Ureter (tissue), 1 donor: ENCODE measurements around the gene BFSP2. TPM values are rescaled to one million over a fixed set of nuclear protein-coding genes. Genes with fewer than 3 reads are reported as not detected.
"Not testable (repeated sequence)": the region's sequence is repeated elsewhere in the genome, so short reads cannot be mapped to it uniquely, and the experiment has no call there.

Experiments
- DNase-seq: peaks from one replicate; pipeline ENCODE4 v3.0.0-alpha.2; 2020; ENCODE audit warnings: low spot score
- total RNA-seq: library from RNA; stranded (reverse); gene quantifications from one replicate; pipeline ENCODE4 v1.2.4, GENCODE V29; 2023
- donor health status: DM: yes; HTN: yes; CAD: no.

The BFSP2 gene
- total RNA-seq, 1 donor from 2014 or later: not detected

DNA sequence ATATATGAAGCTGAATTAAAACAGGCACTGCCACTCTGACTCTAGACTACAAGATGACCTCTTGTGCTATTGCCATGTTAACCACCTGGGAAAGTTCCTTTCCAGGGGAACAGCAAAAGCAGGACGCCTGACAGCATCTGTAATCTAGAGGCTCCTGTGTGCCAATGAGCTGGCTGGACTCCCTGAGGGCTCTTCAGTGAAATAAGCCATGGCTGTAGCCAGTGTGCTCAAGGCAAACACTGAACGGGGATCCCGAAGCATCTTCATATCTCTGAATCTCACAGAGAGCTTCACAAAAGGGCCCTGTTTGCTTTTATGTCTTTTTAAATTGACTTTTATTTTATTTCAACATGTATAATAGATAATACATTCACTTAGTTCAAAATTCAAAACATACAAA is 57.2 kb downstream of the BFSP2 start:
- no peak for DNase-seq

DNA sequence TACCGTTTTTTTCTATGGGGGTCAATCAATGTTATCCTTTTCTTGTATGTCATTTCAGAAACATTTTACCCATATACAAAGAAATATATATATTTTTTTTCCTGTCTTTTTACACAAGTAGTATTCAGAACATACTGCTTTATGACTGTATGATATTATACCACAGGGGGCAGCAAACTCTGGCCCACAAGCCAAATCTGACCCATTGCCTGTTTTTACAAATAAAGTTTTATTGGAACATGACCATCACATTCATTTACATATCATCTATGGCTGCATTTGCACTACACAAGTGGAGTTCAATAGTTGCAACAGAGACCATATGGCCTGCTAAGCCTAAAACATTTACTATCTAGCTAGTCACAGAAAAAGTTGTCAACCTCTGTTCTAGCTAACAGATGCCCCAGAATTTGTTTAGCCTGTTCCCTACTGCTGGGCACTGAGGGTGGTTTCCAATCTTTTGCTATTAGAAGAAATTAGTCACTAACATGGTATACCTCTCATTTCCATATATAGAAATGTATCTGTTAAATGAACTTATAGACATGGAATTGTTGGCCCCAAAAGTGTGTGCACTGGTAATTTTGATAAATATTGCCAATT is 57.7 kb downstream of the BFSP2 start:
- no peak for DNase-seq

DNA sequence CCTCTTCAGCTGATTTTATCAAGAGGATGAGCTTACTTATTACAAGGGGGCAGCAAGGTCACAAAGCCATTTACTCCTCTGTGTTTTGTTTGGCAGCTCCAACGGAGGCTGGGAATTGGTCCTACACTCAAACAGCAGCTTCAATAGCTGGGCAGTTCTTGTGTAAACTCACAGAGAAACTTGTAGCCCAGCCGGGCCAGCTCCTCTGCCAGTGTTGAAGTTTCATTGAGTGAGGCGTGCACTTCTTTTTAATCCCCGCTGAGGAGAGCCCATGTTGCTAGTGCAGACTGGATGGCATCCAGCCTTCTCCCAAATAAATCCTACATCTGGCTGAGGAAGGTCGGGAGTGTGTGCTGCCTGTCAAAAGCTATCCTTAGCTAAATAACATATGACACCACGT is 59.5 kb downstream of the BFSP2 start:
- DNase-seq: peak; percentile 54

DNA sequence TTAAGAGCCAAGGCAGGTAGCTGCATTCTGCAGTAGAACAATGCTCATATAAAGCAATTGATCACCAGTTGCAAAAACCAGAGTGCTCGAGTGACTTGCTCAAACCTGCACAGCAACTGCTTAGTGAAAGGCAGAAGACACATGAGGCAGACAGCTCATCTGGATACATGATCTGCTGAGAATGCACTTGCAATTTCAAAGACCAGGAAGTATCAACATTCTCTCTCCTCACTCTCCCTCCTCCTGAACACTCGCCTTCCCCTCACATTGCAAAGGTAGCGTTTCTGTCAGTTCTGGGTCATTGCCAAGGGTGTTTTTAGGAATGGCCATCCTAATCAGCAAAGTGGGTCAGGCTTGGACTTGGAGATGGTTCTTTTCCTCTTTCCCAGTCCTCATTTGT is 61.0 kb downstream of the BFSP2 start:
- no peak for DNase-seq

DNA sequence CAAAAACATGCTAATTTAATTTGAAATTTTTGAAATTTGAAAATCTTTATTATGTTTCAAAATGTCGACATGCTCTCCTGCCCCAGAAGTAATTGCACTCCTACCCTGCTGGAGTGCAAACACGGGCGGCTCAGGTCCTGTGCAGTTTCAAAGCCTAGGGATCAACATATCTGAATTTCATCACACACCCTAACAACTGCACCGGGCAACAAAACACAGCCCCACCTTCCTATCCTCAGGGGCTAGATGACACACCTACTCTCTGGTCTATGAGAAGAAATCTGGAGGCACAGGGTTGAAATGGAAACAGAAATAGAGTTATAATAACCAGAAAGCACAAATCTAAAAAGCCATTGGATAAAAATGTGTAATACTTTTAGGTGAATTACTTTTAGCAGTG is 61.4 kb downstream of the BFSP2 start:
- no peak for DNase-seq

DNA sequence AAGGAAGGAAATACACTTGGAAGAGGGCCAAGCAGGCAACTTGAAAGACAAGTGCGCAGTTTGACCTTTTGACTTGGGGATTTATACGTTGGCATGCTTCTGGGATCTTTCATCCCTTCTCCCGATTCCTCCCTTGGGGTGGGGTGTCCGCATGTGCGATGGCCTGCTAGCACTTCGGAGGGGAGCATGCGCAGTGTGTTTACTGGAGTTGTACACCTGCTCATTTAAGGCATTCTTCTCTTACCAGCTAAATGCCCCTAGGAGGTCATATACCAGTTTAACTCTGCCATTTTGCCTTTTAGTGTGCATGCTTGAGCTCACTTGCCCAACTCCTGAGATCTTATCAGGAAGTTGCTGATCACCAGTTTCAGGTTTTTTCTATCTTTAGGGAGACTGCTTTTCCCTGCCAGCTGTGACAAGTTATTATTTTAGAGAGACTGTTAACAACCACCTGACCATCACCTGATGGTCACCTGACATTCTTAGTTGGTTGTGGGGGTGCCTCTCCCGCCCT is 63.5 kb downstream of the BFSP2 start:
- no peak for DNase-seq

DNA sequence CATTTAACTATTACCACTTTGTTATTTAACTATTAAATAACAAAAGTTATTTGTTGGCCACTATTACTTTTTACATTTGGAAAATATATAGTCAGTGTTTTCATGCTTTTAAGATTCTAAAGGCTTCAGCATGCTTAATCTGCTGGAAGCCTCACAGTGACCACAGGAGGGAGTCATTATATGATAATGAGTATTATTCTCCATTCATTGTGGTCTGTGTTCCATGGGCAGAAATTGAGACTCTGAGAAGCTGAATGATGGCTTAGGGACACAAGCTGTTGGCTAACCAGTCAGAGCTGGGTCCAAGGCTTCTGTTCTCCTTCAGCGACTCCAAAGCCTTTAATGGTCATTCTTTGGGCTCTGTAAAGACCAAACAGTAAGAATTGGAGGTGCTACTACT is 64.7 kb downstream of the BFSP2 start:
- DNase-seq: no peak

DNA sequence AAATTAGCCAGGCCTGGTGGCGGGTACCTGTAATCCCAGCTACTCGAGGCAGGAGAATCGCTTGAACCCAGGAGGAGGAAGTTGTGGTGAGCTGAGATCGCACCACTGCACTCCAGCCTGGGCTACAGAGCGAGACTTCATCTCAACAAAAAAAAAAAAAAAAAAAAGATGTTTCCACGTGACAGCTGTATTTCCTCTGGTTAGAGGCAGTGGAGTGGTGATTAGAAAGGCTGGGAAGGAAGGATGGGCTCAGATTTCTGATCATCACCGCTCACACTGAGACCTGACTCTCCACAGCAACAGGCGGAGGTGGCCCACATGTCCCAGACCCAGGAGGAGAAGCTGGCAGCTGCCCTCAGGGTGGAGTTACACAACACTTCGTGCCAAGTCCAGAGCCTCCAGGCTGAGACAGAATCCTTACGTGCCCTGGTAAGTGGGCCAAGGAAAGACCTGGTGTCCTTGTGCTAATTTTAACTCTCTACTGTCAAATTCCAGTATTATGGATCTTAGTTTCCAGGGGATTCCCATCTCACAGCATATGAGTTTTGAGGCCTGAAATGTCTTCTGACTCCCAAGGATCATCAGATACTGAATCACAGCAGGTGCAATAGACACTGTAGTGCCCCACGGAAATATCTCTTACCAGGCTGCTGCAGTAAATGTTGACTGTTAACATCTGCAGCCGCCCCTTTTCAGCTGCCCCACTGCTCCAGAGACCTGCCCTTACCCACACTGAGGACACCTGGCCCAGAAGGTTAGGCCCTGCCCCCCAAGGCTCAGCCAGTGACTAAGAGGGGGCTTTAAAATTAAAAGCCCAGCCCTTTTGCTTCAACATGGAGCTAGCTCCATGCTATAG is 66.9 kb downstream of the BFSP2 start:
- DNase-seq: no peak

DNA sequence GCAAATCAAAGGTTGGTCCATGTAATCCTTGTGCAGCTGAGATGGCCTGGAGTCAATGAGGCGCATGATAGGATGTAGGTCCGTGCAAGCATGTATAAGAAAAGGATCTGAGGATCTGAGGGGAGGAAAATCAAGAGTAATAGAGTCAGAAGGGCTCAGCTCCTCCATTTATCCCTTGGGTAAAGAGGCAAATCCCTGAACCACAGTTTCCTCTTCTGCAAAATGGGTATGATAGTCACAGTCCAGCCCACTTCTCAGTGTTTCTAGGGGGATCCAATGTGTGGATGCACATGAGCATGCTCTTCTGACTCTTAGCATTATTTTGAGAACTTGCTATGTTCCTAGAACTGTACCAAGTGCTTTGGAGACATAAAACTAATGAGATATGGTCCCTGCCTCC is 67.9 kb downstream of the BFSP2 start:
- no peak for DNase-seq

DNA sequence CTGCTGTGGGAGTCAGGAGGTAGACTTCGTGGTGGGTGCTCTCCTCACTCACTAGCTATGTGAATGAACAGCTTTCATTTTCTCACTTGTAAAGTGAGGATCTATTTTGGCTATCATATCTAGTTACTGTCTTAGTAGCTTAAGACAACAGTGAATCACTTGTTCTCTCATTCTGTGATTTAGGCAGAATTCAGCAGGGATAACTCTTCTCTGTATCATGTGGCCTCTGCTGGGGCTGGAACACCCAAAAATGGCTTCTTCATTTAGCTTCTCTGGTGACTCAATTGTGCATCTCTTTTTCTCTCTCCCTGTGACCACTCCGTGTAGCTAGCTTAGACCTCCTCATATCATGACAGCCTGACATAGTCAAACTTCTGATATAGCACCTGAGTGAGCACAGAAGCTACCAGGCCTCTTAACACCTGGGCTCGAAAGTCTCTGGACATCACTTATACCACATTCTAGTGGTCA is 68.4 kb downstream of the BFSP2 start:
- no peak for DNase-seq

DNA sequence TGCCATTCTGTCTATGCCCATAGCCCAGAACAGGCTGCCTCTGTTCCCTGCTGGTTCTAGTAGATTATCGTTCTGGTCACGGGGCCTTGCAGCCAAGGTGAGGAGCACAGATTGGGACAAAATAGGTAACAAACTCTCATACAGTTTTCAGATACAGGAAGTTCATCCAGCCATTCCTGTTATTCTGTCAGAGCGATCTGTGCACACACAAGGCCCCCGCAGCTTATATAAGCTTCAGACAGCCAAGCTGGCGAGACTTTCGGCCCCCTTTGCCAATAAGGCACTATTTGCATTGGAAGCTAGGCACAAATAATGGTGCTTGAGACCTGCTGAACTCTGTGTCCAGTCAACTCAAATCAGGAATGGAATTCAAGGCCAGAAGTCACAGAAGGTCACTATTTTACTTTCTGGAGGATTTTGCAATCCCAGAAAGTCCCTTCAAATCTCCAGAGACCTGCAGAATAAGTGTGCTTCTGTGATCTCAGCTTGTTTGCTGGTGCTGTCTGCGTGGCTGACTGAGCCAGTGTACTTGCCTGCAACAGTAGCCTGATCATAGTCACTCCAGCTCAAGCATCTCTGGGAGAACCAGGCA is 69.4 kb downstream of the BFSP2 start:
- DNase-seq: no peak

DNA sequence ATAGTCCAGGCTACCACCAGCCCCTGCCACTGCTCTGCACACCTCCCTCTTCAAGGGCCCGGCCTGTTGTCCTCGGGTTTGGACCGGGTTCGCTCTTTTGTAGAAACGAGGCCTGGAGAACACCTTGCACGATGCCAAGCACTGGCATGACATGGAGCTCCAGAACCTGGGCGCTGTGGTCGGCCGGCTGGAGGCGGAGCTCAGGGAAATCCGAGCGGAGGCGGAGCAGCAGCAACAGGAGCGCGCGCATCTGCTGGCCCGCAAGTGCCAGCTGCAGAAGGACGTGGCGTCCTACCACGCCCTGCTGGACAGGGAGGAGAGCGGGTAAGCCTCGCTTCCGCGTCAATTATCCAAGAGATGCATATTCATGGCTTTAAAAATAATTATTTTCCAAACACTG is 72.4 kb downstream of the BFSP2 start:
- no peak for DNase-seq

DNA sequence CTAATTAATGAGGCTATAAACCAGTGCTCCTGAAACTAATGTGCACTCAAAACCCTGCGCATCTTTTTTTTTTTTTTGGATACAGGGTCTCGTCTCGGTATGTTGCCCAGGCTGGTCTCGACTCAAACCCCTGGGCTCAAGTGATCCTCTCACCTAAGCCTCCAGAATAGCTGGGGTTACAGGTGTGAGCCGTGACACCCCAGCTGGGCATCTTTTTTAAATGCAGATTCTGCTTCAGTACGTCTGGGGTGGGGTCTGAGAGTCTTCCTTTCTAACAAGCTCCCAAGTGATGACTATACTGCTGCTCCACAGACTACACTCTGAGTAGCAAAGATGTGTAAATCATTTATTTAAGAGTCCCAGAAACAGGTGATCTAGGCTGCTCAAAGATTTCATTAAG is 73.0 kb downstream of the BFSP2 start:
- DNase-seq: no peak

DNA sequence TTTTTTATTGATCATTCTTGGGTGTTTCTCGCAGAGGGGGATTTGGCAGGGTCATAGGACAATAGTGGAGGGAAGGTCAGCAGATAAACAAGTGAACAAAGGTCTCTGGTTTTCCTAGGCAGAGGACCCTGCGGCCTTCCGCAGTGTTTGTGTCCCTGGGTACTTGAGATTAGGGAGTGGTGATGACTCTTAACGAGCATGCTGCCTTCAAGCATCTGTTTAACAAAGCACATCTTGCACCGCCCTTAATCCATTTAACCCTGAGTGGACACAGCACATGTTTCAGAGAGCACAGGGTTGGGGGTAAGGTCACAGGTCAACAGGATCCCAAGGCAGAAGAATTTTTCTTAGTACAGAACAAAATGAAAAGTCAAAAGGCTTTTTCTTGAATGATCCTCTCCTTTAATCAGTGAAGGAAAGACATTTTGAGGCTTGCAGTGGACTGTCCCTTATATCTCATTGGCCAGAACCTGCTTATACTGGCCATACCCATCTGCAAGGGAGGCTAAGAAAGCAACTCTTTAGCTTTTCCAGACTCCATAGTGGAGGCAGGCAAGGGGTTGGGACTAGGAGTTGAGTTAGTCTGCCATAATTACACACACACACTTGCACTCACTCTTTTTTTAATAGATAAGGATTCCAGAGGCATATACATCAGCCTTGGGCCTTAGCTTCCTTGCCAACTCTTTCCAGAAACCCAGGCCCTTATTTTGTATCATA is 73.8 kb downstream of the BFSP2 start:
- not testable (repeated sequence) for DNase-seq

DNA sequence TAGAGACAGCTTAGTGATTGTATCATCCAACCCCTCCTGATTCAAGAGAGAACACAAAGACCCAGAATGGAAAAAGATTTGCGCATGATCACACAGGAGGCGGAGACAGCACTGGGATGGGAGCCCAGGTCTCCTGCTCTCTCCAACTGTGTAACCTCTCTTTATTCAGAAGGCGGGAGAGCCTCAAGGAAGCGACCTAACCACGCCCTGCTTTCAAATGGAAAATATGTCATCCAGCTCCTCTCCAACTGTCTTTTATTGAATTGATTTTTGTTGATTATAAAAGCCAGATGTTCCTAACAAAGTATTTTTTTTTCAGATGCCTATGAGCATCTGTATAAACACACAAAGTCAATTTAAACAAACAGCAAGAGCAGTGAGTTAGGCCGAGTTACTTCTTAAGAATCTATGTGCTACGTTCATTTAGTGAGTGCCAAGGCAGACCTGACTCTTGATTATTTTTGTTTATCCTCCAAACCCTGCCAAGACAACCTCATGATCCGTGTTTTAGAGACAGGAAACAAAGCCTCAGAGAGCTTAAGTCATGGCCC is 74.5 kb downstream of the BFSP2 start:
- peak; percentile 68 for DNase-seq

DNA sequence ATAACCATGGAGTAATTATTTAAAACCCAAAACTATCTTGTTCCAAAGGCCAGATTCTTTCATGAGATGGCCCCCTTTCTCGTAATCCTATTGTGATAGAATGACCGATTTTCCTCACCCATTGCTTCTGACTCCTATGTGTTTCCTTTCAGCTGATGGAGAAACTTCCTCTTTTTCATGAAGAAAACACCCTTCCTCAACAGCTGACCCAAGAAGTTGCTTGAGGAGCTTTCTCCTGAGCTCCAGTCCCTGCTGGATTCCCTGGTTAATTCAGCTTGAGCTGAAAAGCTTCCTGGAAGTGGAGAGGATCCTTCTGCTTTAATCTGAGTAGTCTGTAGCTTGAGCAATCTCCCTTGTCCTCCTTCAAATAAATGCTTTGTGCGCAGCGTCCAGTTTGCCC is 75.0 kb downstream of the BFSP2 start:
- DNase-seq: no peak

DNA sequence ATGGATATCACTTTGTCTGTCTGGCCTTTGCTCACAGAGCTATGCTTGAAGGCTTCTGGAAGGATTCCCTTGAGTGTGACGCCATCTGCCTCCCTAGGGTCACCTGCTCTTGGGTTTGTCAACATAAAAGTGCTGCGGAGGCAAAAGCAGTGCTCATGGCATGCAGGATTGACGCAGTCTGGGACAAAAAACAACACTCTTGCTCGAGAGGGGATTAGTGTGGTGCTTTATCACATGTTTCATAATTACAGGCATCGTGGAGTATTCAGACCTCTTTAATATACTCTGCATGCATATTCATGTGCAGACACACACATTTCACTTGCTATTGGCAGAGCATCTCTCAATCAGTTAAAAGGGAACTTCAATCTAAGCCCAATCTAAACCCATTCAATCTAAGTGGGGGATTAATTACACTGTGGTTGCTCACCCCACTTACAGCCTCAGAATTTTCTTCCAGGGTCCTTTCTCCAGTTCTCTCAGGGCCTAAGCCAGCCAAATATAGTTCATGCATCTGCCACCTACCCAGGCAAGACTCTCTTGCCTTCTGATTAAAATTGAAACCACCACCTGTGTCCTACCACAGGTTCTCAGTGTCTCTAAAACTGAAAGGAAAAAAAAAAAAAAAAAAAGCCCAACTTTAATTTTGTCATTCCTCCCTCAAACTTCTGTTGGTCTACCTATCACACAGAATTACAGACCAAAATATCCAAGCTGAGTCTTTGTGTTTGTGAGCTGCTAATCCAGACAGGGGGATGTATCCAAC is 75.6 kb downstream of the BFSP2 start:
- DNase-seq: no peak

DNA sequence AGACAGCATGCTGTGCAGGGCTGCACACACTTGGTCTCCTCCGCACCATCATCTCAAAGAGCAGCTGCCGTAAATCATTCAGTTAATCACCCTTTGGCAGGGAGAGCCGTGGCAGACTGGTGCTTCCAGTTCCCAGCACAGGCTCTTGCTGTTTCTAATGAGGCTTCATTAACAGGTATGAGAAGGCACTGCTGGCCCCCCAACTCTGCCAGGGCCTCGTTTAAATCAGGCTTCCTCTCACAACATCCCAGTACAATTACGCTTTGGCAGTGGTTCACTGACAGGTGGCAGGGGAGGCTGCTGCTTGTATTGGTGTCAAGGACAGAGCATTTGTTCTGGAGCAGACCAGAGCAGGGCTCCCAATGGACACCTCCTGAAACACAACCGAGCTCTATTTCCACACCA is 77.1 kb downstream of the BFSP2 start:
- no peak for DNase-seq

DNA sequence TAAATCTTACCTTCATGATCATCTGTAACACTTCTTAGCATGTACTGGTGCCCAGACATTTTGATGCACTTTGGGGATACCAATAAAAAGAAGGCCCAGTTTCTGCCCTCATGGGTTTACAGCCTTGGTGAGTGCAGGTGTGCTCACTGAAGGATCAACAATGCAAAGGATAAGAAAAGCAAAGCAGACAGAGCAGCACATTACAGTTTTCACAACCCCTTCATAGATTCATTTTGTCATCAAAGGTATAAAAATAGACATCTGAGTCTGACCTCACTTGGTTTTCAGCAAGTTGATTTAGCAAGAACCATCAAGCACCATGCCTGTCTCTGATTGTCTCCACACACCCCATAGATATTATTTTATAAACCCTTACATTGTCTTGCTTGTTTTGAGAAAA is 77.6 kb downstream of the BFSP2 start:
- no peak for DNase-seq

DNA sequence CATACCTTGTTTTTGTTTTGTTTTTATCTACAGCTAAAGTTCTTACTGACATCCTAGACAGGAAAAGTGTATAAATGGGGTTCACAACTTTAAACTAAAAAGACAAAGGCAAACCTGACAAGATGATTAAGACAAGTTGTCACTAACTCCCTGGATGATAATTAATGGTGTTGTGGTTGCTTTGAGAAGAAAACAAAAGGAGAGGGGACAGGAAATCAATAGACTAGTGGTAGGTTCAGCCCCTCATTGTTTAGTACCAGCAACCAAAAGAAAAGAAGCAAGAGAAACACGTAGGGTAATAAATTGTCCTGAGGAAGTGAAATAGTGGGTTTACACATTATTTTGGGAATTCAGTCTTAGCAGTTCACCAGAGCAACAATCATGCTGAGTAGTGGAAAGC is 78.8 kb downstream of the BFSP2 start:
- DNase-seq: no peak

DNA sequence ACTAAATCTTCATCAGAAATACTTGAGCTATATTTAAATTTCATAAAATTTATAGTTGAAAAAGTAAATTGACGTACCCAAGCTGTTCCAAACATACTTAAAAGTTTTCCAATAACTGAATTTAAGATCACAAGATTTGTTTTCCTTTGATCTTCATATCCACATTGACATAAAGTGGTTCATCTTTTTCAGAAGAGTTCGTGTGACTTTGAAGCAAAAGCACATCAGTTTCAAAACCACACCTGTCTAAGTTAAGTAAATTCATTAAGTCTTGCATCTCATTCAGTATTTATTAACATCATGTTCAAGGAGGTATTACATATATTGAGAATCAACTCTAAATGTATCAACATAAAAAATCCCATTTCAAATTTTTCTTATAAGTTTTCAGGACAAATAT is 79.5 kb downstream of the BFSP2 start:
- no peak for DNase-seq
